ENCODE measurements around the gene PABPN1L. TPM values are rescaled to one million over a fixed set of nuclear protein-coding genes. Genes with fewer than 3 reads are reported as not detected.
A peak's percentile ranks its signal among the peaks of the same experiment; 100 is the strongest.

PABPN1L gene
- total and polyA plus RNA-seq, 4 donors, result 0.41 to 0.66 TPM; not detected in 2

DNA sequence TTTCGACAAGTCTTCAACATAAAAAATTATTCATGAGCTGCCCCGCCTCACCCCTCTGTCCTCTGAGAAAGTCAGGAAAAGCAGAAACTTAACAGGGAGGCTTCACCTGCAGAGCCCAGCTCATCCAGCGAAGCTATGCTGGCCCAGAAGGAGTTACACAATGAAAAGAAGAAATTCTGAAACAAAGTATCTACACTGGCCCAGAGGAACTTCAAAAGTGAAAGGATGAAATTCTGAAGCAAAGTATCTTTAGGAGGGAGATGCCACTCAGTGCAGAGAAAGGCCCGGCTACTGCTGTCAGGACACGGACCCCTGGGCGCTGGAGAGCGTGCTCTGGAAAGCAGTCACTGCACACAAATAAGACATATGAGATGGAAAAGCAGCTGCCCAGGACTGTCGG lies 11.3 kb downstream of the PABPN1L start:
- no peak overlapping the region for H3K27ac ChIP-seq (ENCODE audit: low read depth, low read length)
- WGBS (ENCODE audit: insufficient coverage), result no CpG with 5 or more reads among the region's 8 CpGs
- H3K27me3 ChIP-seq (ENCODE audit: control insufficient read depth, insufficient read depth, low read length), result no peaks in the 10 kb centered on the region
- H3K4me1 ChIP-seq (ENCODE audit: control insufficient read depth, insufficient read depth, low read length), result peaks cover 35% of the 10 kb centered on the region
- H3K4me3 ChIP-seq (ENCODE audit: low read depth, low read length), result no peak overlapping the region
- H3K36me3 ChIP-seq (ENCODE audit: control insufficient read depth, insufficient read depth, low read length), result peaks cover 42% of the 10 kb centered on the region
- DNase-seq (ENCODE audit: low read depth in 4 of 6, low spot score in 6 of 6), result no peak
- H3K9me3 ChIP-seq (ENCODE audit: control insufficient read depth, insufficient read depth, low read length), result no peaks in the 10 kb centered on the region

DNA sequence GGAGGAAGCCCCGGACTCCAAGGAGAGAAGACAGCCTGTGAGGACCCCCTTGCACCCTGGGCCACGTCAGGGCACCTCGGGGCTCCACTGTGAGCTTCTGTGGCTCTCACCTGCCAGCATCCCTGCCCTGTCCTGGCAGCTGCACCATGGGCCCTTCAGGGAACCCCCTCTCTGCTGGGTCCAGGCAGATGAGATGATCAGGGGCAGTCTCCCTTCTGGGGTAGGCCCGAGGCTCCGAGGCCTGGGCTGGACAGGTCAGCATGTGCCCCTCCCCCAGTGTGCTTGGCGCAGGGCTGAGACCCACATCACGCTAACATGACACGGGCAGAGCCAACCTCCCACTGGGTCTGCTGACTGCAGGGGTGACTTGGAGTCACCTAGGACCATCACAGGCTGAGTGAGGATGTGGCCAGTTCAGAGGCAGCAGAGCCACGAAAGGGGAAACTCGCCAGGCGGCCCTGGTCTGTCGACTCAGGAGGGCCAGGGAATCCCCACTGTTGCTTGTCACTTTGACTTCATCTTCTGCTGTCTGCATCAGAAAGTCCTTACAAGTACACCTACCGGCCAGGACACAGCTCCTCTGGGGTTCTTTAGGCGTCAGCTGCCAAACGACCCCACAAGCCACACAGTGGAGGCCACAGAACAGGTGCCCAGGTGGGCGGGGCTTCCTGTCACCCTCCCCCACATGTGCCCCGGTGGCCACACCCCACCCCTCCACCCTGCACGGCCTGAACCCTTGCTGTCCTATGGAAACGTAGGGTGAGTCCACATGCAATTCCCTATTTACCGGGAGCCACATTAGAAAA lies 12.0 kb downstream of the PABPN1L start:
- peaks cover 35% of the 10 kb centered on the region for H3K4me1 ChIP-seq (ENCODE audit: control insufficient read depth, insufficient read depth, low read length)
- H3K4me3 ChIP-seq (ENCODE audit: low read depth, low read length), result no peak overlapping the region
- H3K9me3 ChIP-seq (ENCODE audit: control insufficient read depth, insufficient read depth, low read length), result no peaks in the 10 kb centered on the region
- H3K27ac ChIP-seq (ENCODE audit: low read depth, low read length), result no peak overlapping the region
- no peak for DNase-seq (ENCODE audit: low read depth in 4 of 6, low spot score in 6 of 6)
- H3K36me3 ChIP-seq (ENCODE audit: control insufficient read depth, insufficient read depth, low read length), result peaks cover 42% of the 10 kb centered on the region
- no peaks in the 10 kb centered on the region for H3K27me3 ChIP-seq (ENCODE audit: control insufficient read depth, insufficient read depth, low read length)
- WGBS (ENCODE audit: insufficient coverage), result 83% methylated on average over 15 of the region's 20 CpGs

DNA sequence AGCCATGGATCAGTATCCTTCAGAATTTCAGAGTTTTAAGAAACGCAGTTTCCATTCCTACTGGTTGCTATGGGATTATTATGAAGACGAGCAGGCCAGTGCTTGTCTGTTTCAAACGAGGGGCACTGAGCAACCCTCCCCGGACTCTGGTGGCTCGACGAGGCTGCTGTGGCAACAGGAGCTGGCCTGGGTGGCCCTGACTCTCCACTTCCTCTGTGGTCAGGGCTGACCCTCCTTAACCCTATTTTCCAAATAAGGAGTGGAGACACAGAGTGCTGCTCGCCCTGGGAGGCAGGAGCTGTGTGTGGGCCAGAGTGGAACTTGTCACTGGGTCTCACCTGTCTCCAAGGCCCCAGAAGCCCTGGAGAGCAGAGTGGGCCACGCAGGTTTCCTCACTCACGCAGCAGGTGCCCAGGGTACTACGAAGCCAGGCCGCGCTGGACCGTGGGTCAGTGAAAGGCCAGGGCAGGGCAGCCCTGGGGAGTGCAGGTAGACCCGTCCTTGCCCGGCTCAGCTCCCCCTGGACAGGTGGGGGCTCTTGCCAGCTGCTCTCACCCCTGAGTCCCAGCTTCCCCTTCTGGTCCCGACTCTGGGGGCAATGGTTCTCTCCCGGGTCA lies 13.0 kb downstream of the PABPN1L start:
- 82% methylated on average over 15 of the region's 17 CpGs for WGBS (ENCODE audit: insufficient coverage)
- no peak overlapping the region for H3K4me3 ChIP-seq (ENCODE audit: low read depth, low read length)
- peaks cover 32% of the 10 kb centered on the region for H3K4me1 ChIP-seq (ENCODE audit: control insufficient read depth, insufficient read depth, low read length)
- no peak overlapping the region for H3K27ac ChIP-seq (ENCODE audit: low read depth, low read length)
- no peaks in the 10 kb centered on the region for H3K9me3 ChIP-seq (ENCODE audit: control insufficient read depth, insufficient read depth, low read length)
- DNase-seq (ENCODE audit: low read depth in 4 of 6, low spot score in 6 of 6), result no peak
- no peaks in the 10 kb centered on the region for H3K27me3 ChIP-seq (ENCODE audit: control insufficient read depth, insufficient read depth, low read length)
- peaks cover 42% of the 10 kb centered on the region for H3K36me3 ChIP-seq (ENCODE audit: control insufficient read depth, insufficient read depth, low read length)

DNA sequence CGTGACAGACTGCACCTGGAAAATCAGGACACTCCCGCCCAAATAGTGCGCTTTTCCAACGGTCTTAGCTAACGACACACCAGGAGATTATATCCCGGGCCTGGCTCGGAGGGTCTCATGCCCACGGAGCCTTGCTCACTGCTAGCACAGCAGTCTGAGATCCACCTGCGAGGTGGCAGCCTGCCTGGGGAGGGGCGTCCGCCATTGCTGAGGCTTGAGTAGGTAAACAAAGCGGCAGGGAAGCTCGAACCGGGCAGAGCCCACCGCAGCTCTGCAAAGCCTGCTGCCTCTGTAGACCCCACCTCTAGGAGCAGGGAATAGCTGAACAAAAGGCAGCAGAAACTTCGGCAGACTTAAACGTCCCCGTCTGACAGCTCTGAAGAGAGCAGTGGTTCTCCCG lies 14.8 kb downstream of the PABPN1L start:
- Histone ChIP-seq H3K4me1 (ENCODE audit: control insufficient read depth, insufficient read depth, low read length) (peaks cover 22% of the 10 kb centered on the region), H3K4me3 (ENCODE audit: low read depth, low read length) (no peak overlapping the region), H3K36me3 (ENCODE audit: control insufficient read depth, insufficient read depth, low read length) (peaks cover 56% of the 10 kb centered on the region), H3K27me3 (ENCODE audit: control insufficient read depth, insufficient read depth, low read length) (no peaks in the 10 kb centered on the region), H3K27ac (ENCODE audit: low read depth, low read length) (no peak overlapping the region), H3K9me3 (ENCODE audit: control insufficient read depth, insufficient read depth, low read length) (no peaks in the 10 kb centered on the region)
- WGBS (ENCODE audit: insufficient coverage), result 94% methylated on average over 19 of the region's 19 CpGs
- DNase-seq (ENCODE audit: low read depth in 4 of 6, low spot score in 6 of 6), result no peak

DNA sequence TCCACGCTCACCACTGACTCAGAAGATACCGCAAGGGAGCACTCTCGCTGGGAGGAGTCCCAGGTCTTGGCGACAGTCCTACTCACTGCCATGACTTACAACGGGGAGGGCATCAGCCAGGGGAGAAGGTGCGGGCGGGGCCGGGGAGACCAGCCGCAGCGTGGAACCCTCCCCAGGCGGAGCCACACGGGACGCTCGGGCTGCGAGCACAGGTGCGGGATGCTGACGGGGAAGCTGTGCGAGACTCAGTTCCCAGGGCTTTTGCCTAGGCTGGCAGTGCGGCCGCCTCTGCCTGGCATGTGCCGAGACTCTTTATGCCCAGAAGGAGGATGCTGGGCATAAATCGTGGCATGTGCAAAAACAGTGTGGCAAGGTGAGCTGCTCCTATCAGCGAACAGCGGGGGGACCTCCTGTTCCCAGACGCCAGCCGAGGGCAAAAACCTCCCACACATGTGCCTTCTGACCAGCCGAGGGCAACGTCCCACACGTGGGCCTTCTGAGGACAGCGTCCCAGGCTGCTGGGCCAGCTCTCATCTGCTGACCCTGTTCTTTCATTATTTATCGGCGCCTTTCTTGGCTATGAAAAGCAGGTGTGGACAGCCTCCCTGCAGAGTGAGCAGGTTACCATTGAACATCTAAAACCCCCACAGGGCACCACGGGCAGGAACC lies 15.8 kb downstream of the PABPN1L start:
- Histone ChIP-seq H3K36me3 (ENCODE audit: control insufficient read depth, insufficient read depth, low read length) (peaks cover 59% of the 10 kb centered on the region), H3K27ac (ENCODE audit: low read depth, low read length) (no peak overlapping the region), H3K9me3 (ENCODE audit: control insufficient read depth, insufficient read depth, low read length) (no peaks in the 10 kb centered on the region), H3K4me1 (ENCODE audit: control insufficient read depth, insufficient read depth, low read length) (peaks cover 14% of the 10 kb centered on the region), H3K4me3 (ENCODE audit: low read depth, low read length) (no peak overlapping the region), H3K27me3 (ENCODE audit: control insufficient read depth, insufficient read depth, low read length) (no peaks in the 10 kb centered on the region)
- DNase-seq (ENCODE audit: low read depth in 4 of 6, low spot score in 6 of 6), result no peak
- WGBS (ENCODE audit: insufficient coverage), result 90% methylated on average over 28 of the region's 33 CpGs

DNA sequence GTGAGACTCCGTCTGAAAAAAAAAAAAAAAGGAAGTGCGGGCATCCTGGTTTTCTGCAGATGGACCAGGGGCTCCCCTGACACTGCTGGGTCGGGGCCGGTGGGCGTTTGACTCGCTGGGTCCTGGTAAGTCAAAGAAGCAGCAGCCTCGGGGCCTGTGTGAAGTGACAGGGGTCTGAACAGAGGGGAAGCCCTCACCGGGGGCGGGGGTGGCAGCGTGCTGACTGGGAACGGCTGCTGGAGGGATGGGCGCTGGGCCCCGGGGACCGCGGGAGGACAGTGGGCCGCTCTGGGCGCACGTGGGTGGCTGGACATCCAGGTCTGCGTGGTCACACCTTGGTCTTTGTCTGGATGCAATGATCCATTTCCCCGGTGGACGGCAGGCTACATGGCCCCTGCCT lies 17.9 kb downstream of the PABPN1L start:
- H3K27ac ChIP-seq (ENCODE audit: low read depth, low read length), result no peak overlapping the region
- WGBS (ENCODE audit: insufficient coverage), result 89% methylated on average over 20 of the region's 21 CpGs
- H3K27me3 ChIP-seq (ENCODE audit: control insufficient read depth, insufficient read depth, low read length), result no peaks in the 10 kb centered on the region
- no peak overlapping the region for H3K4me3 ChIP-seq (ENCODE audit: low read depth, low read length)
- peaks cover 57% of the 10 kb centered on the region for H3K36me3 ChIP-seq (ENCODE audit: control insufficient read depth, insufficient read depth, low read length)
- H3K9me3 ChIP-seq (ENCODE audit: control insufficient read depth, insufficient read depth, low read length), result no peaks in the 10 kb centered on the region
- no peak for DNase-seq (ENCODE audit: low read depth in 4 of 6, low spot score in 6 of 6)
- peaks cover 3% of the 10 kb centered on the region for H3K4me1 ChIP-seq (ENCODE audit: control insufficient read depth, insufficient read depth, low read length)

DNA sequence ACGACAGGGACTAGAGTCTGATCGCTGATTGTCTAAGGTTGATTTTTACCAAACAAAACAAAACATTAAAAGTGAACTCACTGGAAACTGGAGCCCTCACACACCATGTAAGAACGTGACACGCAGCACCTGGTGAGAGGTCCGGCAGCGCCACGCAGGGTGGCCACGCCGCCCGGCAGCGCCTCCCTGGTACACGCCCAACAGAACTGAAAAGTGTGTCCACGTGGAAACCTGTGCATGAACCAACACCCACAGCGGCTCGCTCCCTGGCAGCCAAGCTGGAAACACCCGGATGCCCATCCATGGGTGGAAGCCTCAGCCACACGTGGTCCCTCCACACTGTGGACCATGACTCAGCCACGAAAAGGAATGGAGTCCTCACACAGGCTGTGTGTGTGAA lies 18.8 kb downstream of the PABPN1L start:
- DNase-seq (ENCODE audit: low read depth in 4 of 6, low spot score in 6 of 6), result no peak

DNA sequence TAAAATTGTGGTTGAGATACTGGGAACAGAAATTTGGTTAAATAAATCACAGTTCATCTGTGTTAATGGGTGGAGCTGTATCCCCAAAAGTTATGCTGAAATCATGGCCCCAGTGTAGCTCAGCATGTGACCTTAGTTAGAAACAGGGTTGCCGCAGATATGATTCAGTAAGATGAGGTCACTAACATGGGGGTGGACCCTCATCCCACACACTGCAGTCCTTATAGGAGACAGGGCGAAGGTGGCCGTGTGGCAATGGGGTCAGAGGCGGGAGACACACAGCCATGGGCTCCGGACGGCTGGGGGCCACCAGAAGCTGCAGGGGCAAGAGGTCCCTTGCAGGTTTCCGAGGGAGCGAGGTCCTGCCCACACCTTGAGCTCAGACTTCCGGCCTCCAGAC lies 20.4 kb downstream of the PABPN1L start:
- DNase-seq (ENCODE audit: low read depth in 4 of 6, low spot score in 6 of 6), result no peak
- 95% methylated on average over 9 of the region's 9 CpGs for WGBS (ENCODE audit: insufficient coverage)
- Histone ChIP-seq H3K9me3 (ENCODE audit: control insufficient read depth, insufficient read depth, low read length) (no peaks in the 10 kb centered on the region), H3K27me3 (ENCODE audit: control insufficient read depth, insufficient read depth, low read length) (no peaks in the 10 kb centered on the region), H3K27ac (ENCODE audit: low read depth, low read length) (no peak overlapping the region), H3K36me3 (ENCODE audit: control insufficient read depth, insufficient read depth, low read length) (peaks cover 73% of the 10 kb centered on the region), H3K4me3 (ENCODE audit: low read depth, low read length) (no peak overlapping the region), H3K4me1 (ENCODE audit: control insufficient read depth, insufficient read depth, low read length) (no peaks in the 10 kb centered on the region)

More for the DNA sequence above, 18.8 kb downstream of the PABPN1L start:
- no peaks in the 10 kb centered on the region for H3K9me3 ChIP-seq (ENCODE audit: control insufficient read depth, insufficient read depth, low read length)
- 90% methylated on average over 16 of the region's 18 CpGs for WGBS (ENCODE audit: insufficient coverage)
- H3K4me1 ChIP-seq (ENCODE audit: control insufficient read depth, insufficient read depth, low read length), result no peaks in the 10 kb centered on the region
- H3K27ac ChIP-seq (ENCODE audit: low read depth, low read length), result no peak overlapping the region
- no peak overlapping the region for H3K4me3 ChIP-seq (ENCODE audit: low read depth, low read length)
- H3K36me3 ChIP-seq (ENCODE audit: control insufficient read depth, insufficient read depth, low read length), result peaks cover 62% of the 10 kb centered on the region
- H3K27me3 ChIP-seq (ENCODE audit: control insufficient read depth, insufficient read depth, low read length), result no peaks in the 10 kb centered on the region

DNA sequence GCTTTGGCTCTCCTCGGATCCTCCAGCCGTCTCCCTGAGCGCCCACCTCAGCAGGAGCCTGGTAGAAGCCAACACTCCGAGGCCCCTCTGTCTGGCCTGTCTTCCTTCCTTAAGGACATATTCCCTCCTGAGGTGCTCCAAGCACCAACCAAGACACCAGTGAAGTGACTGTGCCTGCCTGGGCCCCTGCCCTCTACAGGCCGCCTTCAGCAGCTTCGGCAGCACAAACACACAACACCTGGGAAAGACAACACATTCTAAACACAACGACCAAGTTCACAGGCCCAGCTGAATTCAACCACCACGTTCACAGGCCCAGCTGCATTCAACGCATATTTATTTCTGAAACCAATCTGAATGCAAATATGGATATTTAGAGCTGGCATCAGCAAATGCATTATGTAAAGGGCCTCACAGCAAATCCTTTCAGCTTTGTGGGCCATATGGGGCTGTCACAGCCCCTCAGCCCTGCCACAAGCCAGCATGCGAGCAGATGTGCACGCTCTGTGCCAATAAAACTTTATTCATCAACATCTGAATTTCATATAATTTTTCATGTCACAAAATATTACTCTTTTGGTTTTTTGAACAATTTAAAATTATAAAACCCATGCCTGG lies 21.9 kb downstream of the PABPN1L start:
- Histone ChIP-seq H3K4me3 (ENCODE audit: low read depth, low read length) (no peak overlapping the region), H3K27me3 (ENCODE audit: control insufficient read depth, insufficient read depth, low read length) (no peaks in the 10 kb centered on the region), H3K4me1 (ENCODE audit: control insufficient read depth, insufficient read depth, low read length) (no peaks in the 10 kb centered on the region), H3K36me3 (ENCODE audit: control insufficient read depth, insufficient read depth, low read length) (peaks cover 73% of the 10 kb centered on the region), H3K9me3 (ENCODE audit: control insufficient read depth, insufficient read depth, low read length) (no peaks in the 10 kb centered on the region), H3K27ac (ENCODE audit: low read depth, low read length) (no peak overlapping the region)
- DNase-seq (ENCODE audit: low read depth in 4 of 6, low spot score in 6 of 6), result peak in 2 of 6 donors; percentile 18 to 27
- 58% methylated on average over 8 of the region's 11 CpGs for WGBS (ENCODE audit: insufficient coverage)
